ENCODE data around the gene PRR5. TPM values are rescaled to one million over a fixed set of nuclear protein-coding genes. Genes with fewer than 3 reads are reported as not detected.

Gene PRR5
- total RNA-seq, 1 experiment from 2014 or later, result 26.9 TPM

GRCh38 chr22:44707178-44707577 is 5.2 kb downstream of the PRR5 start:
- Histone ChIP-seq H3K27me3 (ENCODE audit: insufficient read depth, low read length) (no peaks in the 10 kb centered on the region), H3K9me2 (ENCODE audit: insufficient read depth) (no peaks in the 10 kb centered on the region), H3K4me3 (replicated peaks in 1 of 2; ENCODE audit: low read depth in 1 of 2, low read length in 2 of 2) (no peak overlapping the region), H3K36me3 (ENCODE audit: control insufficient read depth in 1 of 2, insufficient read depth in 2 of 2, low read length in 2 of 2) (no peaks in the 10 kb centered on the region), H2AFZ (ENCODE audit: low read depth, low read length, poor library complexity, severe bottlenecking) (no peak overlapping the region), H3K4me2 (ENCODE audit: low read length) (peak overlapping the region; percentile 36), H3K27ac (ENCODE audit: low read depth, low read length) (peak overlapping the region; percentile 10; the same call in 1 of the 2 replicates), H4K20me1 (ENCODE audit: insufficient read depth) (no peaks in the 10 kb centered on the region), H3K9ac (ENCODE audit: low read length) (peak overlapping the region; percentile 11; the same call in 1 of the 2 replicates), H3K79me2 (ENCODE audit: insufficient read depth, low read length) (peaks cover 48% of the 10 kb centered on the region), H3K9me3 (ENCODE audit: control insufficient read depth in 1 of 2, insufficient read depth in 1 of 2, low read depth in 1 of 2, low read length in 2 of 2) (no peaks in the 10 kb centered on the region), H3K4me1 (ENCODE audit: control insufficient read depth in 1 of 2, insufficient read depth in 2 of 2, low read length in 2 of 2) (peaks cover 6 to 35% of the 10 kb centered on the region in 2 experiments; a peak in 3 of 4 replicates)
- no peak for TF ChIP-seq CTCF (IDR thresholded peaks at IDR 0.05 in 2 of 3, conservative IDR thresholded peaks at IDR 0.05 in 1 of 3; ENCODE audit: borderline replicate concordance in 1 of 3, insufficient read depth in 1 of 3, low read depth in 2 of 3, low read length in 2 of 3)
- TF ChIP-seq CBX3 (IDR thresholded peaks at IDR 0.05; ENCODE audit: low read depth), result no peak
- intact Hi-C loops (cut with micrococcal nuclease), result no loop called here
- no TSS peak for BruUV-seq (replicated peaks)
- ChIA-PET RAD21 (ENCODE audit: low non-redundant PET in 1 of 2, low total read pairs in 2 of 2, uncharacterized antibody in 2 of 2, unreplicated experiment in 2 of 2) (no interaction called here), POLR2A (no interaction called here), CTCF (no interaction called here)
- ATAC-seq (no peak), DNase-seq (ENCODE audit: low read depth, low spot score) (no peak)

GRCh38 chr22:44707752-44708151 is 5.7 kb downstream of the PRR5 start:
- Histone ChIP-seq H3K27ac (ENCODE audit: low read depth, low read length) (peak overlapping the region; percentile 10; the same call in 1 of the 2 replicates), H3K79me2 (ENCODE audit: insufficient read depth, low read length) (peaks cover 45% of the 10 kb centered on the region)
- TF ChIP-seq CTCF (IDR thresholded peaks at IDR 0.05 in 2 of 3, conservative IDR thresholded peaks at IDR 0.05 in 1 of 3; ENCODE audit: borderline replicate concordance in 1 of 3, insufficient read depth in 1 of 3, low read depth in 2 of 3, low read length in 2 of 3) (no peak), REST (IDR thresholded peaks at IDR 0.05; ENCODE audit: low read depth) (no peak), ELF1 (IDR thresholded peaks at IDR 0.05; ENCODE audit: borderline replicate concordance, low read depth) (no peak), ZBTB33 (IDR thresholded peaks at IDR 0.05; ENCODE audit: extremely low read depth, insufficient replicate concordance, low read length) (no peak), EGR1 (IDR thresholded peaks at IDR 0.05; ENCODE audit: low read depth) (no peak), RAD21 (IDR thresholded peaks at IDR 0.05; ENCODE audit: low read depth) (no peak), EZH2phosphoT487 (IDR thresholded peaks at IDR 0.05; ENCODE audit: borderline replicate concordance) (no peak)

More at GRCh38 chr22:44707752-44708151, 5.7 kb downstream of the PRR5 start:
- no TSS peak for BruUV-seq (replicated peaks)
- H3K4me2 ChIP-seq (ENCODE audit: low read length), result peak overlapping the region; percentile 36
- CTCF ChIA-PET, result no interaction called here
- POLR2A ChIA-PET, result no interaction called here
- ATAC-seq (no peak; the same call in 1 of the 2 replicates), DNase-seq (ENCODE audit: low read depth, low spot score) (no peak)
- no peak overlapping the region for H2AFZ ChIP-seq (ENCODE audit: low read depth, low read length, poor library complexity, severe bottlenecking)
- no peak overlapping the region for H3K4me3 ChIP-seq (replicated peaks in 1 of 2; ENCODE audit: low read depth in 1 of 2, low read length in 2 of 2)
- no peaks in the 10 kb centered on the region for H4K20me1 ChIP-seq (ENCODE audit: insufficient read depth)
- H3K4me1 ChIP-seq (ENCODE audit: control insufficient read depth in 1 of 2, insufficient read depth in 2 of 2, low read length in 2 of 2), result peaks cover 6 to 35% of the 10 kb centered on the region in 2 experiments; a peak in 3 of 4 replicates
- peak overlapping the region; percentile 11; the same call in 1 of the 2 replicates for H3K9ac ChIP-seq (ENCODE audit: low read length)
- H3K9me2 ChIP-seq (ENCODE audit: insufficient read depth), result no peaks in the 10 kb centered on the region
- H3K27me3 ChIP-seq (ENCODE audit: insufficient read depth, low read length), result no peaks in the 10 kb centered on the region
- RAD21 ChIA-PET (ENCODE audit: low non-redundant PET in 1 of 2, low total read pairs in 2 of 2, uncharacterized antibody in 2 of 2, unreplicated experiment in 2 of 2), result no interaction called here
- no peaks in the 10 kb centered on the region for H3K36me3 ChIP-seq (ENCODE audit: control insufficient read depth in 1 of 2, insufficient read depth in 2 of 2, low read length in 2 of 2)
- H3K9me3 ChIP-seq (ENCODE audit: control insufficient read depth in 1 of 2, insufficient read depth in 1 of 2, low read depth in 1 of 2, low read length in 2 of 2), result no peaks in the 10 kb centered on the region
- intact Hi-C loops (cut with micrococcal nuclease), result no loop called here
